Uterus (tissue), 2 donors: ENCODE data around the gene TMPRSS3.

Source experiments
- CTCF ChIP-seq, 4 experiments: fragments of 200-600 bp in 2 of 4; fragments of 450-650 bp in 2 of 4; sonication (generic) in 2 of 4; IDR thresholded peaks; one replicate each; pipeline ENCODE4 v1.5.1; 2016 to 2019; ENCODE audit warnings: antibody characterized with exemption in 4 of 4, mild to moderate bottlenecking in 2 of 4, moderate library complexity in 1 of 4
- POLR2A ChIP-seq, 2 donors: fragments of 450-650 bp; IDR thresholded peaks; one replicate each; pipeline ENCODE4 v1.6.1; 2016; ENCODE audit warnings: antibody characterized with exemption in 2 of 2, mild to moderate bottlenecking in 1 of 2, moderate library complexity in 1 of 2

DNA sequence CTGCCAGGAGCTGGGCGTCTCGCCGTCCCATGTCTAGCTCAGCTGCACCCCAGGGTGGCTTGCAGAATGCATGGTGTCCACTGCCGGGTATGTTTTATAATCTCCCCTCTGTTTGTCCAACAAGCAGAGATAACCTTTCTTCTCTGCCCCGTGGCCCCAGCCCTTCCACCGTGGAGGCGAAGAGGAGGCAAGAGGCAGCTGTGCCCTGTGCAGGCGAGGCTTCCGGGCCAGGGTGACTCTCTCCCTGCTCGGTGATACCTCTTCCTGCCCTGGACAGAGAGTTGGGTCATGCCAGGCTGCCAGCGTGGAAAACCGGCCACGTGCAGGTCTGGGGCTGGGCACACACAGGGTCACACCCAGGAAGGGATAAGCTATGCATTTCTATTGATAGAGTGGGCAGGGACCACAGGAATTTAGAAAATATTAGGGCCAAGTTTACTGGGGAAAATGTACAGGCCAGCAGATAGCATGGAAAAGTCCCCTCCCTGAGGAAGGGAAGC lies 44.9 kb downstream of the TMPRSS3 start, which contains the start of gene TFF2:
- TF ChIP-seq CTCF (IDR thresholded peaks at IDR 0.05) (no peak), POLR2A (IDR thresholded peaks at IDR 0.05) (no peak)
